OCI-LY1 (cell line): ENCODE data around the gene SYT10.

Experiments used
- H2AFZ ChIP-seq: fragments of 200-600 bp; sonication (generic), shearing (Covaris generic); 2 replicates; pipeline ENCODE4 v1.6.0; 2014; ENCODE audit warnings: antibody characterized with exemption, mild to moderate bottlenecking, low read length
- H3F3A ChIP-seq: fragments of 200-600 bp; sonication (generic), shearing (Covaris generic); 2 replicates; pipeline ENCODE4 v1.6.0; 2014; ENCODE audit warnings: mild to moderate bottlenecking, antibody characterized with exemption, low read length, moderate library complexity; ENCODE audit not compliant: insufficient read depth
- H3K27ac ChIP-seq: fragments of 200-600 bp; sonication (generic); 2 replicates; pipeline ENCODE4 v1.5.1; 2014; ENCODE audit warnings: low read length, mixed run types, mild to moderate bottlenecking, low read depth; ENCODE audit not compliant: poor library complexity, severe bottlenecking
- H3K27me3 ChIP-seq: fragments of 200-600 bp; sonication (generic); 2 replicates; pipeline ENCODE4 v1.6.0; 2014; ENCODE audit warnings: antibody characterized with exemption, mild to moderate bottlenecking, low read length, moderate library complexity; ENCODE audit not compliant: insufficient read depth
- H3K36me3 ChIP-seq: fragments of 200-600 bp; sonication (generic); 2 replicates; pipeline ENCODE4 v1.6.1; 2014; ENCODE audit warnings: mild to moderate bottlenecking, antibody characterized with exemption, low read length, moderate library complexity, mixed read lengths; ENCODE audit not compliant: insufficient read depth
- H3K4me1 ChIP-seq: fragments of 200-600 bp; sonication (generic); 2 replicates; pipeline ENCODE4 v1.5.1; 2014; ENCODE audit warnings: mild to moderate bottlenecking, low read length, moderate library complexity; ENCODE audit not compliant: insufficient read depth, severe bottlenecking
- H3K4me2 ChIP-seq: fragments of 200-600 bp; sonication (generic), shearing (Covaris generic); 2 replicates; pipeline ENCODE4 v1.6.1; 2014; ENCODE audit warnings: low read length
- H3K4me3 ChIP-seq: fragments of 200-600 bp; sonication (generic); 2 replicates; pipeline ENCODE4 v1.5.1; 2014; ENCODE audit warnings: low read length, low read depth, mild to moderate bottlenecking, mixed read lengths; ENCODE audit not compliant: poor library complexity, severe bottlenecking
- H3K79me2 ChIP-seq: fragments of 200-600 bp; shearing (Covaris generic); 2 replicates; pipeline ENCODE4 v1.6.1; 2016; ENCODE audit warnings: mixed run types, low read length, mixed read lengths; ENCODE audit not compliant: insufficient read depth
- H3K9ac ChIP-seq: fragments of 200-600 bp; sonication (generic), shearing (Covaris generic); 2 replicates; pipeline ENCODE4 v1.6.1; 2014; ENCODE audit warnings: mild to moderate bottlenecking, low read length, mixed read lengths
- H3K9me2 ChIP-seq: fragments of 200-600 bp; sonication (generic), shearing (Covaris generic); 2 replicates; pipeline ENCODE4 v1.6.1; 2014; ENCODE audit warnings: low read depth, mild to moderate bottlenecking, low read length, mixed read lengths
- H3K9me3 ChIP-seq: fragments of 200-600 bp; shearing (Covaris generic); 2 replicates; pipeline ENCODE4 v1.6.1; 2014; ENCODE audit warnings: low read length, mixed read lengths
- H4K20me1 ChIP-seq: fragments of 200-600 bp; sonication (generic), shearing (Covaris generic); 2 replicates; pipeline ENCODE4 v1.6.0; 2016; ENCODE audit warnings: mild to moderate bottlenecking, low read length; ENCODE audit not compliant: insufficient read depth
- CTCF ChIP-seq: fragments of 200-600 bp; sonication (generic), shearing (Covaris generic); IDR thresholded peaks from 2 replicates; pipeline ENCODE4 v1.5.1; 2017; ENCODE audit warnings: mild to moderate bottlenecking, antibody characterized with exemption, low read length, moderate library complexity, mixed read lengths
- EZH2 ChIP-seq: fragments of 200-600 bp; sonication (generic), shearing (Covaris generic); IDR thresholded peaks from 2 replicates; pipeline ENCODE4 v1.8.0; 2017; ENCODE audit warnings: borderline replicate concordance, mixed run types, mild to moderate bottlenecking, antibody characterized with exemption, low read length, moderate library complexity, mixed read lengths

Gene SYT10, protein sequence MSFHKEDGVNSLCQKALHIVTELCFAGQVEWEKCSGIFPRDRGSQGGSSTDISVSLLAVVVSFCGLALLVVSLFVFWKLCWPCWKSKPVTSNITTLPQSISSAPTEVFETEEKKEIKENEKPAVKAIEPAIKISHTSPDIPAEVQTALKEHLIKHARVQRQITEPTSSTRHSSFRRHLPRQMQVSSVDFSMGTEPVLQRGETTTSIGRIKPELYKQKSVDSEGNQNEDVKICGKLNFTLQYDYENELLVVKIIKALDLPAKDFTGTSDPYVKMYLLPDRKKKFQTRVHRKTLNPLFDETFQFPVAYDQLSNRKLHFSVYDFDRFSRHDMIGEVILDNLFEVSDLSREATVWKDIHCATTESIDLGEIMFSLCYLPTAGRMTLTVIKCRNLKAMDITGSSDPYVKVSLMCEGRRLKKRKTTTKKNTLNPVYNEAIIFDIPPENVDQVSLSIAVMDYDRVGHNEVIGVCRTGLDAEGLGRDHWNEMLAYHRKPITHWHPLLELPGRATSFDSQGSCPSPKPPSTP

GRCh38 chr12:33439587-33440011 lies at the start of gene SYT10:
Gene SYT10 (minus strand): TSS chr12:33439819. CDS start chr12:33439522, 297 bp downstream.
- Histone ChIP-seq H3K4me3 (no peak within 1 kb of the TSS), H3K9ac (no peak within 1 kb of the TSS), H3K9me3 (no peaks in the 10 kb centered on the region), H2AFZ (no peak within 1 kb of the TSS), H3K9me2 (no peaks in the 10 kb centered on the region), H3K4me1 (no peaks in the 10 kb centered on the region), H3F3A (no peaks in the 10 kb centered on the region), H3K36me3 (no peaks in the 10 kb centered on the region), H4K20me1 (no peaks in the 10 kb centered on the region), H3K79me2 (no peaks in the 10 kb centered on the region), H3K4me2 (no peak within 1 kb of the TSS), H3K27ac (no peak within 1 kb of the TSS), H3K27me3 (no peaks in the 10 kb centered on the region)
- TF ChIP-seq CTCF (no peak), EZH2 (no peak)

DNA sequence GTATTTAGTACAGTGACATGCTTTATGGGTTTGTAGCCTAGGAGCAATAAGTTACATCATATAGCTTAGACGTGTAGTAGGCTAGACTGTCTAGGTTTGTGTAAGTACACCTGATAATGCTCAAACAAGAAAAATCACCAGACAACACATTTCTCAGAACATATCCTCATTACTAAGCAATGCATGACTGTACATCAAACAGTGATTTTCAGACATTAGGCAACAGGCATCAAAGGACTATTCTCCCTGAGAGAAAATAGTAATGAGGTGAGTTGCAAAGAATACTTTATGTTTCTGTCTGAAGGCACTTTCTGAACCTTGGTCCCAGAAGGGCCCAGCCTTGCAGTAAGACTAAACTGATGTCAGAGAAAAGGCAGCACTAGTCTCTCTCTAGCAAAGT lies 48.4 kb upstream of the SYT10 start:
- no peaks in the 10 kb centered on the region for H4K20me1 ChIP-seq
- no peak overlapping the region for H3K4me2 ChIP-seq
- H3F3A ChIP-seq, result no peaks in the 10 kb centered on the region
- H3K4me1 ChIP-seq, result no peaks in the 10 kb centered on the region
- no peak overlapping the region for H3K27ac ChIP-seq
- H3K36me3 ChIP-seq, result no peaks in the 10 kb centered on the region
- no peaks in the 10 kb centered on the region for H3K27me3 ChIP-seq
- no peak overlapping the region for H3K4me3 ChIP-seq
- no peaks in the 10 kb centered on the region for H3K9me3 ChIP-seq
- no peak for TF ChIP-seq CTCF
- TF ChIP-seq EZH2, result no peak
- no peak overlapping the region for H3K9ac ChIP-seq
- H2AFZ ChIP-seq, result no peak overlapping the region
- no peaks in the 10 kb centered on the region for H3K79me2 ChIP-seq
- H3K9me2 ChIP-seq, result no peaks in the 10 kb centered on the region

DNA sequence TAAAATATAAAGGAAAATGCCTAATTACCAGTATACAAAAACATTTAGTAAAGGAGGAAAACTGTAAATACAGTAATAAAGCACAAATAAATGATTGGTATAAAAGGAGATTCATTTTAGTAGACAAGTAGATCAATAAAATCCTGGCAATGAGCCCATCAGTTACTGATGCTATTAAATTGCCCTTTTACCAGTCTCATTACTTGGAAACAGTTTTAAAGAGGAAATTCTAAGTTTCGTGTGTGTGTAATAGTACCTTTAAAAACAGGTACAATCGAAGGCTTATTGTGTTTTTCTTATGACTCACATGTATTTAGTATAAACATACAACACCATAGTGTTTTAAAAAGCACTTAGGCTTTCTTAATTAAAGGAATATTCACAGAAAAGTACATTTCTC lies 46.4 kb upstream of the SYT10 start:
- Histone ChIP-seq H3K9ac (no peak overlapping the region), H3K27me3 (no peaks in the 10 kb centered on the region), H2AFZ (no peak overlapping the region), H3F3A (no peaks in the 10 kb centered on the region), H3K4me3 (no peak overlapping the region), H3K9me3 (no peaks in the 10 kb centered on the region), H3K27ac (no peak overlapping the region), H3K4me1 (no peaks in the 10 kb centered on the region), H3K79me2 (no peaks in the 10 kb centered on the region), H3K36me3 (no peaks in the 10 kb centered on the region), H4K20me1 (no peaks in the 10 kb centered on the region), H3K9me2 (no peaks in the 10 kb centered on the region), H3K4me2 (no peak overlapping the region)
- TF ChIP-seq EZH2, result no peak
- no peak for TF ChIP-seq CTCF
